22Rv1 (cell line): ENCODE results near the gene GORASP2.

Experiments
- H3K27ac ChIP-seq: fragments of 450-650 bp; 2 replicates; pipeline ENCODE4 v1.5.1; 2017
- ZFX ChIP-seq: fragments of 450-650 bp; IDR thresholded peaks from 2 replicates; pipeline ENCODE4 v1.6.1; 2017; ENCODE audit warnings: antibody characterized with exemption, borderline replicate concordance
- TF ChIP-seq, protein P1 (sequence below): fragments of 450-650 bp; IDR thresholded peaks from 2 replicates; pipeline ENCODE4 v1.5.1; 2017; ENCODE audit warnings: mild to moderate bottlenecking

The GORASP2 gene

DNA sequence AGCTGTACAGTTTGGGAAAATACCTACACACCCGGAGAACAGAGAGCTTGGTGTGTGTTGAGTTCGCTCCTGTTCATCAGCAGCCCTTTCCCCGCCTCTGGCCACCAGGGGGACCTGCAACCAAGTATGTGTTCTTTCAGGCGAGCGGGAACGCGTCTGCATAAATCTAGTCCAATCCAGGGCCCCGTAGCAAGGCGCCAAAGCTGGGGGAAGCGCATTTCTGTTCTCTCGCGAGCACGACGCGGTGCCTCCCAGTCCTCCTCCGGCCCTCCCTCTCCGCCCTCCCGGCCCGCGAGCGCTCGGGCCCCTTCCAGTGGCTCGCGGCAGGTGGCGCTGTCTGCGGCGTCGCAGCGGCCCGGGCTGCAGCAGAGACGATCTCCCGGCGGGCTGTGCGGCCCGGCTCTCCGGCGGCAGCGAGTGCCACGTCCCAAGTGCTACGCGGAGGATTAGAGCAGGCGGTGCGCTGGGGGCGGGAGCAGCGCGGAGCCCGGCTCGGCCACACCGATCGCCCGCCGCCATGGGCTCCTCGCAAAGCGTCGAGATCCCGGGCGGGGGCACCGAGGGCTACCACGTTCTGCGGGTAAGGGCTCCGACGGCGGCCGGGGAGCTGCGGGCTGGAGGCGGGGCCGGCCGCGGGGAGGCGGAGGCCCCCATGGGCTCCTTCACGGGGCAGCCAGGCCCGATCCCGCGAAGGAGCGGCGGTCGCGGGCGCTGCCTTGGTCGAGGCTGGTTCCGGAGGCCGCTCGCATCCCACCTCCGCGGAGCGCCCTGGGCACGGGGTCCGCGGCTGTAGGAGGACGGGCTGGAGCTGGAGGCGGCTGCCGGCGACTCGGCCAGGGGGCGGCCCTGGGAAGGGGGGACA lies at the start of gene GORASP2:
GORASP2 (plus strand) TSS at position 430 of the 862 bp plus-strand sequence; CDS start at position 518, 88 bp downstream.
- H3K27ac ChIP-seq, result peak within 1 kb of the TSS; percentile 79
- TF ChIP-seq ZFX, result no peak
- TF ChIP-seq, protein P1, sequence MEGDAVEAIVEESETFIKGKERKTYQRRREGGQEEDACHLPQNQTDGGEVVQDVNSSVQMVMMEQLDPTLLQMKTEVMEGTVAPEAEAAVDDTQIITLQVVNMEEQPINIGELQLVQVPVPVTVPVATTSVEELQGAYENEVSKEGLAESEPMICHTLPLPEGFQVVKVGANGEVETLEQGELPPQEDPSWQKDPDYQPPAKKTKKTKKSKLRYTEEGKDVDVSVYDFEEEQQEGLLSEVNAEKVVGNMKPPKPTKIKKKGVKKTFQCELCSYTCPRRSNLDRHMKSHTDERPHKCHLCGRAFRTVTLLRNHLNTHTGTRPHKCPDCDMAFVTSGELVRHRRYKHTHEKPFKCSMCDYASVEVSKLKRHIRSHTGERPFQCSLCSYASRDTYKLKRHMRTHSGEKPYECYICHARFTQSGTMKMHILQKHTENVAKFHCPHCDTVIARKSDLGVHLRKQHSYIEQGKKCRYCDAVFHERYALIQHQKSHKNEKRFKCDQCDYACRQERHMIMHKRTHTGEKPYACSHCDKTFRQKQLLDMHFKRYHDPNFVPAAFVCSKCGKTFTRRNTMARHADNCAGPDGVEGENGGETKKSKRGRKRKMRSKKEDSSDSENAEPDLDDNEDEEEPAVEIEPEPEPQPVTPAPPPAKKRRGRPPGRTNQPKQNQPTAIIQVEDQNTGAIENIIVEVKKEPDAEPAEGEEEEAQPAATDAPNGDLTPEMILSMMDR, result peak; percentile 91

DNA sequence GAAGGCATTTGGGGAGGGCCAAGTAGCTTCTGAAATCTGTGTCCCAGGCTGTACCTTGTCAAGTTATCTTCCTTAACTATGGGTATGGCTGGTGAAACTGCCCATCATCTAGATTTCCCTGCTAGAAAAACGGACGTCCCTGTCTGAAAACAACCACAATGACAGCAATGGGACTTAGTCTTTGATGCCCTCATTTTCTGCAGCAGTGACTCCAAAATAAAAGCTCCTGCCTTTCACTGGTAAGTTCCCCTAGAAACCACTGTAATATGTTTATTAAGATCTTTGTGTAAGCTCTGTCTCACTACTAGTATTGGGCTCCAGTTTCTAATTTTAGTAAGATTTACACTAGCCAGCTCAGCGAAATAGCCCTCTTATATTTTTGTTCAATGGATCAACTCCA lies 47.2 kb upstream of the GORASP2 start:
- no peak overlapping the region for H3K27ac ChIP-seq
- TF ChIP-seq ZFX, result no peak
- TF ChIP-seq, protein P1, result no peak

DNA sequence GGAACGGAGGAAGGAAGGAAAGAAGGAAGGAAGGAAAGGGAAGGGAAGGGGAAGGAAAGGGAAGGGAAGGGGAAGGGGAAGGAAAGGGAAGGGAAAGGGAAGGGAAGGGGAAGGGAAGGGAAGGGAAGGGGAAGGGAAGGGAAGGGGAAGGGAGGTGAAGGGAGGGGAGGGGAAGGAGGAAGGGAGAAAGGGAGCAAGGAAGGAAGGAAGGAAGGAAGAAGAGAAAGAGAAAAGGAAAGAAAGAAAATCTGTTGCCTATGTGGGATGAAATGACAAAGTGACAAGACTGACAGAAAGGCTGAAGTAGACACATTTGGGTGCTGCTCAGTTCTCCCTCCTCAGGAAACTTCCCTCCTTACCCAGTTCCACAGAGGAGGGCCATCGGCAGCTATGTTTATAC lies 46.3 kb upstream of the GORASP2 start:
- TF ChIP-seq, protein P1, result no peak
- TF ChIP-seq ZFX, result no peak

DNA sequence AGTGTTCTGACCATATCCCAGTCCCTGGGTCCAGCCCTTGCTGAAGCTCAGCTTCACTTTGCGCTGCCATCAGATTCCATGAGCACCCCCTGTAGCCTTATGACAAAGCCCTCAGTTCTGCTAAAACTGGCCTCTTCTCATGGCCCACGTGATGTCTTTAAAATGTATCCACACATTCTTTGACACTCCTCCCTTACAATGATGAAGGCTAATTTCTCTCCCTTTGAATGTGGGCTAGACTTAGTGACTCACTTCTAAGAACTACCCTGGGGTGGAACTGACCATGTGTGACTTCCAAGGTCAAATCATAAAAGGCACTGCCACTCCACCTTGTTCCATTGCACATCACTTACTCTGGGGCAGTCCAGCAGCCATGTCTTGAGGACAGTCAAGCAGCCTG lies 45.4 kb upstream of the GORASP2 start:
- H3K27ac ChIP-seq, result no peak overlapping the region
- TF ChIP-seq, protein P1, result no peak
- TF ChIP-seq ZFX, result no peak

More for the DNA sequence above, 46.3 kb upstream of the GORASP2 start:
- no peak overlapping the region for H3K27ac ChIP-seq

DNA sequence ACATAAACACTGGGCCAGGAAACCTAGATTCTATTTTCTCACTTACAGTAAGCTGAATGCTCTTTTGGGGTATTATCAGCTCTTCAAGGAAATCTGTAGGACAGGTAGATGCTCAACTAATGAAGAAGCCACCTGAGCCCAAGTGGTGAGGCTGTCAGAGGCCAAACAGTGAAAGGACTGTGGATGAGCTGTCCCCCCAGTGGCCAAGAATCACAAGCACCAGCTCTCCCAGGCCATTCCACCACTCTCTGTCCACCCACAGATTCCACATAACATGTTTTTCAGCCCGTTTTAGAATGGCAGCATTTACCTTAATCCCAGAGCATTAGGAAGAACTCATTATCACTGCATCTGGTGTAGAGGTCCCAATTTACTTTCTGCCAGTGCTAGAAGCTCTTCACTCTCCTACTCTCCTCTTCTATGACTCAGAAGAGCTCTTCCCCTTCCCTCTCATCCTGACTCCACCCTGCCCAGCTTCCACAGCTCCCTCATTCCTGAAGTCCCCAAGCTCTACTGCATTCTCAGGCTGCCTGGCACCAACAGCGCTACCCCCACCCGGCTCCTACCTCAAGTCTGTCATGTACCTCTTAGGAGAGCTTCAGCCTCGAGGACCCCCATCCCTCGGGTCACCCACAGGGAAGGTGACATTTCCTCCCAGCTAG lies 43.8 kb upstream of the GORASP2 start:
- TF ChIP-seq, protein P1, result no peak
- TF ChIP-seq ZFX, result no peak

DNA sequence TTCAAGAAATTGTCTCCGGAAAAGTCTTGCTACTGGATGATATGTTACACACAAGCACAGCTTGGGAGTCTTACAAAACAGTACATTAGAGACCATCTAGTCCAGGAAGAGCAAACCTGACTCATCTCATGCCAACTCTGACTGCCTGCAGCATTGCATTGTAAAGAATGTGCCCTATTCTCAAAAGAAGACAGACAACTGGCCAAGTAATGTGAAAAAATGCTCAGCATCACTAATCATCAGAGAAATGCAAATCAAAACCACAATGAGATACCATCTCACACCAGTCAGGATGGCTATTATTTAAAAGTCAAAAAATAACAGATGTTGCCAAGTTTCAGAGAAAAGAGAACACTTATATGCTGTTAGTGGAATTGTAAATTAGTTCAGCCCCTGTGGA lies 42.7 kb upstream of the GORASP2 start:
- TF ChIP-seq, protein P1, result no peak
- no peak for TF ChIP-seq ZFX
- H3K27ac ChIP-seq, result no peak overlapping the region

More for the DNA sequence above, 43.8 kb upstream of the GORASP2 start:
- no peak overlapping the region for H3K27ac ChIP-seq

DNA sequence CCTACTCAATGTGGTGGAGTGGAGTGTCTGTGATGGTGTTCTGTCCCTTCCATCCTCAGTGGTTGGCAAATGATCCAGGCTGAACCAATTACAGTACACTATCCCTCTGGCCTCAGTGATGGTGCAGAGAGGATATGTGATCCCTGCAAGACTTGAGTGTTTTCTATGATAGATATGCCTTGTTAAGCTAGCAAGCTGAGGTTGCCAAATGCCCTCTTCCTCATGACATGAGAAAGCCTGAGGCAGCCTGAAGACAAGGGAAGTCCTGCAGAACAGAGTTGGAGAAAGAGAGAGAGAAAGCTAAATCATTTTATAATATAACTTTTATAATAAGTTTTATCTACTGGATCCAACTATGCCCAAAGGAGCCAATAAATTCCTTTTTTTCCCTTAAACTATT lies 41.6 kb upstream of the GORASP2 start:
- no peak for TF ChIP-seq ZFX
- TF ChIP-seq, protein P1, result no peak
- no peak overlapping the region for H3K27ac ChIP-seq
